ENCODE measurements around the gene DOK3. TPM values are rescaled to one million over a fixed set of nuclear protein-coding genes. Genes with fewer than 3 reads are reported as not detected.
A peak's percentile ranks its signal among the peaks of the same experiment; 100 is the strongest.

The DOK3 gene
- polyA plus RNA-seq, 1 experiment = 0.50 TPM

DNA sequence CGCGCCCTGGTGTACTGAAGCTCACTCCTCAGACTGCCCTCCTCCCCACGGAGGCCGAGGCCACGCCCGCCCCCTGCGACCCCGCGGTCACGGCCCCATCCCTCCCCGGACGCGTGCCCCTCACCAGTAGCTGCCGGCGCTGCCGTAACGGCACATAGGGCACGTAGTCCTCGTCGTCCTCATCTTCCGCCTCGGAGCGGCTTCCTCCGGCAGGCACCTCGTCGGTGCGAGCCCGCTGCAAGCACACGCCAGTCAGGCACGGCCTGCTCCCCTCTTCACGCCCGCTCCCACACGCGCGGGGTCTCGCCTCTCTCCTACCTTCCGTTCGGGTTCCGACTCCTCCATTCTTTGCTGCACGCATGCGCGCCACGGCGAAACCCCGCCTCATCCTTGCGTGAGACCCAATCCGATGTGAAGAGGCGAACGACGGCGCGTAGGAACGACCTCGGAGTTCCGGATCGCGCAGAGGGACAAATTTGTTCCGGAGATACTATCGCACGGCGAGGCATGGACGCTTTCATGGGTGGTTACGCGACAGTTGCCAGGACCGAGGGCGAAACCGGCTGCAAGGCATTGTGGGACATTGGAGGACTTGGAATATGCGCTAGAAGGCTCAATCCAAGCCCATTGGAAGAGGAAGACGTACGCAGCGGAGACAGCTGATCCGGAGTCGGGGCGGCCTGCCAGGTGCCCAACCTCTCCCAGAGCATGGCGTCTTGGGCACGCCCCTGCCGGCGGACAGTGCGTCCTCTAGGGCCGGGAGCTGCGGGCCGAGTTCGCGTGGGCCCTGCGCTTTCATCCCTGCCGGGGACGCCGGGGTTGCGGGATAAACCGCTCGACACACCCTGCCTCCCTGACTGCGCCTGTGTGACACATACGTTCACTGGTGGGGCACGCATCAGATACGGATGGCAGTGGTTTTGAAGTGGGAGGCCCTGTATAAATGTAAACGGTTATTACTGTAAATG is 7.3 kb upstream of the DOK3 start, which contains the start of gene DDX41:
Gene DDX41, minus strand, starts transcription at position 361 of the 968 bp plus-strand sequence. Its CDS starts 16 bp downstream, at position 345.
- peak; percentile 98 for DNase-seq (ENCODE audit: low read depth, low spot score)
- POLR2A ChIA-PET = interaction anchor here (0.6 to 2.7 kb wide), 12 partner anchors 9 to 188 kb away, joined by 3 to 20 read pairs (median 5); partner anchors contain the start of genes PDLIM7 and TMED9
- H3K4me3 ChIP-seq (ENCODE audit: low read depth, low read length) = peak within 1 kb of the TSS; percentile 97
- H3K9me3 ChIP-seq (ENCODE audit: control insufficient read depth, insufficient read depth, low read length) = no peaks in the 10 kb centered on the region
- TF ChIP-seq, protein P1, sequence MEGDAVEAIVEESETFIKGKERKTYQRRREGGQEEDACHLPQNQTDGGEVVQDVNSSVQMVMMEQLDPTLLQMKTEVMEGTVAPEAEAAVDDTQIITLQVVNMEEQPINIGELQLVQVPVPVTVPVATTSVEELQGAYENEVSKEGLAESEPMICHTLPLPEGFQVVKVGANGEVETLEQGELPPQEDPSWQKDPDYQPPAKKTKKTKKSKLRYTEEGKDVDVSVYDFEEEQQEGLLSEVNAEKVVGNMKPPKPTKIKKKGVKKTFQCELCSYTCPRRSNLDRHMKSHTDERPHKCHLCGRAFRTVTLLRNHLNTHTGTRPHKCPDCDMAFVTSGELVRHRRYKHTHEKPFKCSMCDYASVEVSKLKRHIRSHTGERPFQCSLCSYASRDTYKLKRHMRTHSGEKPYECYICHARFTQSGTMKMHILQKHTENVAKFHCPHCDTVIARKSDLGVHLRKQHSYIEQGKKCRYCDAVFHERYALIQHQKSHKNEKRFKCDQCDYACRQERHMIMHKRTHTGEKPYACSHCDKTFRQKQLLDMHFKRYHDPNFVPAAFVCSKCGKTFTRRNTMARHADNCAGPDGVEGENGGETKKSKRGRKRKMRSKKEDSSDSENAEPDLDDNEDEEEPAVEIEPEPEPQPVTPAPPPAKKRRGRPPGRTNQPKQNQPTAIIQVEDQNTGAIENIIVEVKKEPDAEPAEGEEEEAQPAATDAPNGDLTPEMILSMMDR (IDR thresholded peaks at IDR 0.05; ENCODE audit: low read depth, low read length) = 0 out of 2 replicates have a peak, but pooled peaks have one; percentile 11
- no peaks in the 10 kb centered on the region for H3K27me3 ChIP-seq (ENCODE audit: control insufficient read depth, insufficient read depth, low read length)
- peak within 1 kb of the TSS; percentile 85 for H3K27ac ChIP-seq (ENCODE audit: low read depth, low read length)
- CTCF ChIA-PET = interaction anchor here (1.3 to 5.2 kb wide), 2 partner anchors 15 to 90 kb away, joined by 3 to 40 read pairs; no protein-coding TSS in a partner anchor

DNA sequence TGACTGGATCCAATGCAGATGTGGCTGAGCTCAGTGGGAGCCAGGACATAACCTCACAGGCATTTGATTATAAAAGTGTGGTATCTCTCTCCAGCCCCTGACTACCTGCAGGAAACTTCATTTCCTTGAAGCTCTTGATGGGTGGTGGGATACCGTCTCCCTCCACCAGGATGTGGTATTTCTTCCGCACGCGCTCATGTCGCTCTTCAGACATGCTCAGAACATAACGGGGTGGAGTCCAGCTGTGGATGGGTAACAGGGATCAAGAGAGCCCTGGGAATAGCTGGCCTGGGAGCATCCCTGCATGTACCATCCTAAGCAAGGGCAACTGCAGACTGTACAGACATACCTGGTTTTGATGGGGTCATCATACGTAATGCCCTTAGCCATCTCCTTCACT is 6.0 kb upstream of the DOK3 start:
- peak overlapping the region; percentile 97 for H3K4me3 ChIP-seq (ENCODE audit: low read depth, low read length)
- no peaks in the 10 kb centered on the region for H3K9me3 ChIP-seq (ENCODE audit: control insufficient read depth, insufficient read depth, low read length)
- no peak overlapping the region for H3K27ac ChIP-seq (ENCODE audit: low read depth, low read length)
- CTCF ChIA-PET = interaction anchor here (0.6 to 5.2 kb wide), 3 partner anchors 9 to 92 kb away, joined by 3 to 40 read pairs (median 5); no protein-coding TSS in a partner anchor
- POLR2A ChIA-PET = interaction anchor here (0.6 to 2.7 kb wide), 7 partner anchors 7 to 81 kb away, joined by 3 to 20 read pairs (median 4); partner anchors contain the start of genes PDLIM7 and TMED9
- no peaks in the 10 kb centered on the region for H3K27me3 ChIP-seq (ENCODE audit: control insufficient read depth, insufficient read depth, low read length)
- DNase-seq (ENCODE audit: low read depth, low spot score) = no peak
- TF ChIP-seq, protein P1 (IDR thresholded peaks at IDR 0.05; ENCODE audit: low read depth, low read length) = no peak

DNA sequence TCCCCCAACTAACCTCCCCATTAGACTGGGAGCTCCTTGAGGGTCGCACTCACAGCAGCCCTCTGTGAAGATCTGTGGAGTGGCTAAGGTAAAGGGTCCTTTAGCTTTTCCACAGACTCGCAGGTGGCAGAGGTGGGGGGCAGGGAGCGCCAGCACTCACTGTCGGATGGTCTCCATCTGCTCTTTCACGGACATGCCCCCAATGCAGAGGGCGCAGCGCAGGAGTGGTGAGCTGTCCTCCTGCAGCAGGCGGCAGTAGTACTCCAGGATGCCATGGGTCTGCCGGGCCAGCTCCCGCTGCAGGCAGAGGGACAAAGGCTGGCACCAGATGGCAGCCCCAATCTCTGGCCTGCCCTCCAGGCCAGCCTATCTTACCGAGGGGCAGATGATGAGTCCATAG is 4.9 kb upstream of the DOK3 start:
- Histone ChIP-seq H3K9me3 (ENCODE audit: control insufficient read depth, insufficient read depth, low read length) (no peaks in the 10 kb centered on the region), H3K27ac (ENCODE audit: low read depth, low read length) (no peak overlapping the region), H3K27me3 (ENCODE audit: control insufficient read depth, insufficient read depth, low read length) (no peaks in the 10 kb centered on the region), H3K4me3 (ENCODE audit: low read depth, low read length) (no peak overlapping the region)
- TF ChIP-seq, protein P1 (IDR thresholded peaks at IDR 0.05; ENCODE audit: low read depth, low read length) = no peak
- no peak for DNase-seq (ENCODE audit: low read depth, low spot score)
- POLR2A ChIA-PET = no interaction called here
- CTCF ChIA-PET = interaction anchor here (1.2 to 5.2 kb wide), 2 partner anchors 13 to 124 kb away, joined by 3 to 40 read pairs; no protein-coding TSS in a partner anchor

DNA sequence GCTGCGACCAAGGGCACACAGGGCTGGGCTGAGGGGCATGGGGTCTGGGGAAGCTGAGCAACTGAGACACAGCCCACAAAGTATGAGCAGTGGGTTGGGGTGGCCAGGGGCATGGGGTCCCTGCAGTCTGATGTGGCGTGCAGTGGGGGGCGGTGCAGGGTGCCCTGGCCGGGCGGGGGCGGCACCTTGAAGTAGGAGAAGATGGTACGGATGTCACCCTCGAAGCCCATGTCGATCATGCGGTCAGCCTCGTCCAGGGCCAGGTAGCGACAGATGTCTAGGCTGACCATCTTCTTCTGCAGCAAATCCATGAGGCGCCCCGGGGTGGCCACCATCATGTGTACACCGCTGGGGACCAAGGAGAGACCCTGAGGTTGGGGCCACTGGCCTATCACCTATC is 3.9 kb upstream of the DOK3 start:
- no peak overlapping the region for H3K27ac ChIP-seq (ENCODE audit: low read depth, low read length)
- no peak for DNase-seq (ENCODE audit: low read depth, low spot score)
- H3K4me3 ChIP-seq (ENCODE audit: low read depth, low read length) = no peak overlapping the region
- ChIA-PET CTCF (interaction anchor here (5.2 kb wide), 1 partner anchor 12 kb away, joined by 40 read pairs; no protein-coding TSS in a partner anchor), POLR2A (no interaction called here)
- H3K27me3 ChIP-seq (ENCODE audit: control insufficient read depth, insufficient read depth, low read length) = no peaks in the 10 kb centered on the region
- TF ChIP-seq, protein P1 (IDR thresholded peaks at IDR 0.05; ENCODE audit: low read depth, low read length) = no peak
- H3K9me3 ChIP-seq (ENCODE audit: control insufficient read depth, insufficient read depth, low read length) = no peaks in the 10 kb centered on the region

All from AG04450 (cell line).